Choroid plexus epithelial cell (primary cell): ENCODE measurements around the gene DKC1.
"Not testable (repeated sequence)": the region's sequence is repeated elsewhere in the genome, so short reads cannot be mapped to it uniquely, and the experiment has no call there.

ENCODE experiments used
- DNase-seq: peaks from one replicate; pipeline ENCODE4 v3.0.0-alpha.2; 2010; ENCODE audit warnings: low read depth
- H3K4me3 ChIP-seq: 2 replicates; pipeline ENCODE4 v1.5.1; 2011; ENCODE audit warnings: low read depth, mild to moderate bottlenecking, control low read depth, low read length, moderate library complexity
- TF ChIP-seq, protein P1 (sequence below): conservative IDR thresholded peaks from 2 replicates; pipeline ENCODE4 v1.5.1; 2011; ENCODE audit warnings: low read depth, mild to moderate bottlenecking, control low read depth, inconsistent platforms, low read length, moderate library complexity

DKC1 gene

DNA sequence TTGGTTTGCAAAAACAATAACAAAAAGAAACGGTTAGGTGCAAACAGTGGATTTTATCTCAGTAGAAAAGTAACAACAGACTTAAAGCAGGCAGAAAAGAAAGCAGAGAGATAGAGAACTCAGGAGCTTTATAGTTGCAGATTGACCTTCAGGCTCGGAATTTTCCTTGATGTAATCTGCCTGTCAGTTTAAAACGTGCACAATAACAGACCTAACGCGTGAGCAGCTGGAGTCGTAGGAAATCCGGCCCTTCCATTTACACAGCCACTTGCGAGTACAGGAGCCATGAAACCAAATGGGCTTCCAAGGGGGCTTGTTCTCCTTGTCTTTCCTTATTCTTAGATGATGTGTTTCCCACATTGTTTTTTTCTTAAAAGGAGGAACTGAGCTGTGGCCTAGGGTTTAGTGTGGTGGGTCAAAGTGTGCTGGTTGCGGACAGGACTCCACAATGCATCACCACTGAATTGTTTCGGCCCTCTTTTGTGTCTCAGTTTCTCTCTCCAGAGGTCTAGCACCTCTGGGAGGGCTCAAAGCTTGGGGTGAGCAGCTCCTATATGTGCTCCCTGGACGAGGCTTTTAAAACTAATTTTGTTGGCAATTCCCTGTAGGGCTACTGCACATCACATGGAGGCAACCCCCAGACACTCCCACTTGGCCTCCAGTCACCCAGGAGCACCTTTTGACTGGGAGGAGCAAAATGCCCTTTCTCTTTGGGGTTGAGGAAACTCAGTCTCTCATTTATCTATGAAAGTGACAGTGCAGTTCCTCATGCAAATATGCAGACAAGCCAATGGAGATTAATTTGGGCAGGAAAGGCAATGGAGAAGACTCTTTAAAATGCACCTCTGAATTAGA, 56.5 kb downstream of the DKC1 start:
- DNase-seq = no peak
- TF ChIP-seq, protein P1, sequence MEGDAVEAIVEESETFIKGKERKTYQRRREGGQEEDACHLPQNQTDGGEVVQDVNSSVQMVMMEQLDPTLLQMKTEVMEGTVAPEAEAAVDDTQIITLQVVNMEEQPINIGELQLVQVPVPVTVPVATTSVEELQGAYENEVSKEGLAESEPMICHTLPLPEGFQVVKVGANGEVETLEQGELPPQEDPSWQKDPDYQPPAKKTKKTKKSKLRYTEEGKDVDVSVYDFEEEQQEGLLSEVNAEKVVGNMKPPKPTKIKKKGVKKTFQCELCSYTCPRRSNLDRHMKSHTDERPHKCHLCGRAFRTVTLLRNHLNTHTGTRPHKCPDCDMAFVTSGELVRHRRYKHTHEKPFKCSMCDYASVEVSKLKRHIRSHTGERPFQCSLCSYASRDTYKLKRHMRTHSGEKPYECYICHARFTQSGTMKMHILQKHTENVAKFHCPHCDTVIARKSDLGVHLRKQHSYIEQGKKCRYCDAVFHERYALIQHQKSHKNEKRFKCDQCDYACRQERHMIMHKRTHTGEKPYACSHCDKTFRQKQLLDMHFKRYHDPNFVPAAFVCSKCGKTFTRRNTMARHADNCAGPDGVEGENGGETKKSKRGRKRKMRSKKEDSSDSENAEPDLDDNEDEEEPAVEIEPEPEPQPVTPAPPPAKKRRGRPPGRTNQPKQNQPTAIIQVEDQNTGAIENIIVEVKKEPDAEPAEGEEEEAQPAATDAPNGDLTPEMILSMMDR = no peak
- no peak overlapping the region for H3K4me3 ChIP-seq

DNA sequence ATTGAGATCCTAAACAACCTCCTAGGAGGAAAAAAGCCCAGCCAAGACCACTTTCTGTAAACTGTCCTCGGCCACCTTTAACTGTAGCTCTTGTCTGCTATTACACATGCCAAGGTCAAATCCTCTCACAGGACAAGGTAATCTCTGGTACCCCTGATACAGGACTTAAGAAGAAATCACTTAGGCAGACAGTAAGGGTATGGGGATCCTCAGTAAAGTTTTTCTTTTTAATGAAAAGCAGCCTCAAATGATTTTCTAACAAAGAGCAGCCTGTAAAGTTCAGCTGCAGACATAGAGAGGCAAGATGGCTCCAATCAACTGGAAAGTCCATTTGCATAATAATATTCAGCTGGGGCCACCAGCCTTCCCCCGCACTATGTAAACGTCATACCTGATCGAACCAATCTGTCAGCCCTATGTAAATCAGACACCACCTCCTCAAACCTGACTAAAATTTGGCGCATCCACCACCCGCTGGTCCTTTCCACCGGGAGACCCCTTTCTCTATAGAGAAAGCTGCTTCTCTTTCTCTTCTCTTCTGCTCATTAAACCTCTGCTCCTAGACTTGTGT, 57.2 kb downstream of the DKC1 start:
- H3K4me3 ChIP-seq = no peak overlapping the region
- no peak for DNase-seq
- TF ChIP-seq, protein P1 = no peak

DNA sequence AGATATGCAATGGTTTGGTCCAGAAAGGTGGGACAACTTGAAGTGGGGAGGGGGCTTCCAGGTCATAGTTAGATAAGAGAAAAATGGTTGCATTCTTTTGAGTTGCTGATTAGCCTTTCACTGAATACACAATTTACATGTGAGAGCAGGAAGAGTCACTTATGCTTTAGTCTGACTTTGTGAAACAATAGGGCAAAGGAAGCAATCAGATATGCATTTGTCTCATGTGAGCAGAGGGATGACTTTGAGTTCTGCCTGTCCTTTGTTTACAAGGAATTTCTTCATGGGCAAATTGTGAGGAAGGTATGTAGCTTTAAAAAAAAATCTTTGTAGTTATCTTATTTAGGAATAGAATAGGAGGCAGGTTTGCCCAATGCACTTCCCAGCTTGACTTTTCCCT, 58.9 kb downstream of the DKC1 start:
- TF ChIP-seq, protein P1 = no peak
- DNase-seq = no peak

DNA sequence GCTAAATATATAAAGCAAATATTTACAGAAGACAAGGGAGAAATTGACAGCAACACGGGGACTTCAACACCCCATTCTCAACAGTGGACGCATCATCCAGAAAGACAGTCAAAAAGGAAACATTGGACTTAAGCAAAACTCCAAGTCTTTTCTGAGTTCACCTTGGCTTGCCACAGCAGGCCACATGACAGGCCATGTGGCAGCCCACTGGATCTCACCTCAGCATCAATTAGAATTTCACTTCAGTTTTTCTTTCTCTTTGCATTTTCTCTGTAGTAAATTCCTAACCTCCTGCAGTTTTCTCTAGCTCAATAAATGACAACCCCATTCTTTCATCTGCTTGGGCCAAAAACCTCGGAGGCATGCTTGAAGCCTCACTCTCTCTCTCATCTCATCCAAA, 59.4 kb downstream of the DKC1 start:
- TF ChIP-seq, protein P1 = no peak
- no peak overlapping the region for H3K4me3 ChIP-seq
- no peak for DNase-seq

More for the DNA sequence above, 58.9 kb downstream of the DKC1 start:
- H3K4me3 ChIP-seq = no peak overlapping the region

DNA sequence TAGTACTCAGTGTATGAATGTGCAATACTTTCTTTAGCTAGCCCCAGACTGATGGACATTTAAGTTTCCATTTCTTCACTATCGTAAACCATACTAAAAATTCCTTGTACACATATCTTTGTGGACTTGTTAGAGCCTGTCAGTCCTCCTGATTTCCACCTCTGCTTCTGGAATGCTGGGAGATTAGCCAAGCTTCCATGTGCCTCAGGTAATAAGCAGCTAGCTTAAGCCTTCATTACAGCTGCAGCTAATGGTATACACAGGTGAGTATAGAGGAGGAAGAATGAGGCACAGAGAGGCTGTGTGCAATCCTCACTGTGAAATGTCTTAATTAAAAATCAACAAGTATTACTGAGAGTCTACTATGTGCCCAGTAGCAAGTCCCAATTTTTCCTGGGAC, 62.0 kb downstream of the DKC1 start:
- TF ChIP-seq, protein P1 = no peak
- H3K4me3 ChIP-seq = no peak overlapping the region
- DNase-seq = no peak

DNA sequence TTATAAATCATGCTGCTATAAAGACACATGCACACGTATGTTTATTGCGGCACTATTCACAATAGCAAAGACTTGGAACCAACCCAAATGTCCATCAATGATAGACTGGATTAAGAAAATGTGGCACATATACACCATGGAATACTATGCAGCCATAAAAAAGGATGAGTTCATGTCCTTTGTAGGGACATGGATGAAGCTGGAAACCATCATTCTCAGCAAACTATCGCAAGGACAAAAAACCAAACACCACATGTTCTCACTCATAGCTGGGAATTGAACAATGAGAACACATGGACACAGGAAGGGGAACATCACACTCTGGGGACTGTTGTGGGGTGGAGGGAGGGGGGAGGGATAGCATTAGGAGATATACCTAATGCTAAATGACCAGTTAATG, 62.9 kb downstream of the DKC1 start:
- not testable (repeated sequence) for H3K4me3 ChIP-seq, DNase-seq
